Tibial artery (tissue), 4 donors: Measurements from ENCODE around the gene CEACAM5.
"Not testable (repeated sequence)": the region's sequence is repeated elsewhere in the genome, so short reads cannot be mapped to it uniquely, and the experiment has no call there.

Source experiments
- DNase-seq, 2 donors: peaks; one replicate each; pipeline ENCODE4 v3.0.0-alpha.2; 2019
- H3K27ac ChIP-seq, 2 donors: fragments of 200-600 bp; sonication (generic) in 1 of 2; 1 replicate in 1 of 2; 2 replicates in 1 of 2; pipeline ENCODE4 v1.5.1; 2018 to 2019; ENCODE audit warnings: mild to moderate bottlenecking in 1 of 2
- H3K27me3 ChIP-seq, 2 donors: fragments of 200-600 bp; sonication (generic) in 1 of 2; one replicate each; pipeline versions ENCODE4 v1.5.1 to v1.6.0; 2016 to 2019
- H3K36me3 ChIP-seq, 3 donors: fragments of 200-600 bp; sonication (generic) in 2 of 3; one replicate each; pipeline ENCODE4 v1.5.1; 2016 to 2019; ENCODE audit warnings: mild to moderate bottlenecking in 2 of 3
- H3K4me1 ChIP-seq, 4 donors: fragments of 200-600 bp; sonication (generic) in 2 of 4; 1 replicate in 3 of 4; 2 replicates in 1 of 4; pipeline ENCODE4 v1.5.1; 2016 to 2019
- H3K4me3 ChIP-seq, 2 donors: fragments of 200-600 bp; sonication (generic) in 1 of 2; 1 replicate in 1 of 2; 2 replicates in 1 of 2; pipeline ENCODE4 v1.5.1; 2018 to 2019; ENCODE audit warnings: mild to moderate bottlenecking in 2 of 2
- H3K9me3 ChIP-seq, 3 donors: fragments of 200-600 bp; sonication (generic) in 1 of 3; one replicate each; pipeline ENCODE4 v1.5.1; 2016 to 2019
- CTCF ChIP-seq, 2 experiments: fragments of 200-600 bp in 1 of 2; fragments of 450-650 bp in 1 of 2; IDR thresholded peaks; one replicate each; pipeline ENCODE4 v1.5.1; 2017 to 2019; ENCODE audit warnings: antibody characterized with exemption in 2 of 2, mild to moderate bottlenecking in 1 of 2, moderate library complexity in 1 of 2
- intact Hi-C: fragments of 100-400 bp; cut with DNase I; formaldehyde crosslinking; loops from one replicate; pipeline ENCODE4 v1.15.0; 2023; ENCODE audit warnings: low total_unique reads

The CEACAM5 gene

GRCh38 chr19:41755328-41755913 lies 47.0 kb downstream of the CEACAM5 start, which contains the start of gene CEACAM6:
Gene CEACAM6 (plus strand): TSS chr19:41755530. CDS start chr19:41755639, 109 bp downstream.
- peak in 1 of 2 donors; percentile 23 for DNase-seq
- TF ChIP-seq CTCF (IDR thresholded peaks at IDR 0.05): no peak
- Histone ChIP-seq H3K27me3 (peaks cover 0 to 19% of the 10 kb centered on the region in 2 donors), H3K9me3 (no peaks in the 10 kb centered on the region), H3K36me3 (no peaks in the 10 kb centered on the region), H3K4me3 (no peak within 1 kb of the TSS), H3K4me1 (no peaks in the 10 kb centered on the region), H3K27ac (no peak within 1 kb of the TSS)
- intact Hi-C loops: no loop called here

- no peak for TF ChIP-seq CTCF (IDR thresholded peaks at IDR 0.05)
- no peaks in the 10 kb centered on the region for H3K4me1 ChIP-seq
- no peaks in the 10 kb centered on the region for H3K36me3 ChIP-seq
- no peak for DNase-seq
- no peak overlapping the region for H3K27ac ChIP-seq
- peaks cover 0 to 21% of the 10 kb centered on the region in 2 donors for H3K27me3 ChIP-seq
- intact Hi-C loops: no loop called here
- H3K9me3 ChIP-seq: no peaks in the 10 kb centered on the region
- no peak overlapping the region for H3K4me3 ChIP-seq
Measured at GRCh38 chr19:41758846-41759245, 50.4 kb downstream of the CEACAM5 start.

GRCh38 chr19:41767115-41767514 lies 58.7 kb downstream of the CEACAM5 start:
- no peaks in the 10 kb centered on the region for H3K36me3 ChIP-seq
- TF ChIP-seq CTCF (IDR thresholded peaks at IDR 0.05): no peak
- intact Hi-C loops: no loop called here
- DNase-seq: no peak
- no peaks in the 10 kb centered on the region for H3K9me3 ChIP-seq
- H3K27me3 ChIP-seq: peaks cover 0 to 10% of the 10 kb centered on the region in 2 donors
- no peak overlapping the region for H3K27ac ChIP-seq
- no peak overlapping the region for H3K4me3 ChIP-seq
- H3K4me1 ChIP-seq: no peaks in the 10 kb centered on the region

- H3K27ac ChIP-seq, H3K9me3 ChIP-seq, H3K27me3 ChIP-seq, H3K4me1 ChIP-seq, H3K36me3 ChIP-seq, DNase-seq, H3K4me3 ChIP-seq, intact Hi-C loops: not testable (repeated sequence)
Measured at GRCh38 chr19:41768105-41768504, 59.7 kb downstream of the CEACAM5 start.

GRCh38 chr19:41769608-41770007 lies 61.2 kb downstream of the CEACAM5 start:
- intact Hi-C loops: no loop called here
- Histone ChIP-seq H3K4me1 (no peaks in the 10 kb centered on the region), H3K36me3 (no peaks in the 10 kb centered on the region), H3K9me3 (no peaks in the 10 kb centered on the region), H3K27me3 (peaks cover 0 to 6% of the 10 kb centered on the region in 2 donors), H3K27ac (no peak overlapping the region), H3K4me3 (no peak overlapping the region)
- DNase-seq: no peak
- no peak for TF ChIP-seq CTCF (IDR thresholded peaks at IDR 0.05)

- no peak for TF ChIP-seq CTCF (IDR thresholded peaks at IDR 0.05)
- no peaks in the 10 kb centered on the region for H3K9me3 ChIP-seq
- no peaks in the 10 kb centered on the region for H3K27me3 ChIP-seq
- intact Hi-C loops: no loop called here
- H3K4me3 ChIP-seq: no peak overlapping the region
- H3K27ac ChIP-seq: no peak overlapping the region
- H3K36me3 ChIP-seq: no peaks in the 10 kb centered on the region
- no peak for DNase-seq
- H3K4me1 ChIP-seq: no peaks in the 10 kb centered on the region
Measured at GRCh38 chr19:41771410-41771809, 63.0 kb downstream of the CEACAM5 start.
